ENCODE measurements around the gene SYT5. TPM values are rescaled to one million over a fixed set of nuclear protein-coding genes. Genes with fewer than 3 reads are reported as not detected.
A peak's percentile ranks its signal among the peaks of the same experiment; 100 is the strongest.

SYT5 gene
- total RNA-seq, 1 donor: 0.45 TPM

GRCh38 chr19:55141696-55142095 is 38.4 kb downstream of the SYT5 start:
- no peak overlapping the region for H3K4me3 ChIP-seq (ENCODE audit: low read depth, low read length)
- TF ChIP-seq, protein P1, sequence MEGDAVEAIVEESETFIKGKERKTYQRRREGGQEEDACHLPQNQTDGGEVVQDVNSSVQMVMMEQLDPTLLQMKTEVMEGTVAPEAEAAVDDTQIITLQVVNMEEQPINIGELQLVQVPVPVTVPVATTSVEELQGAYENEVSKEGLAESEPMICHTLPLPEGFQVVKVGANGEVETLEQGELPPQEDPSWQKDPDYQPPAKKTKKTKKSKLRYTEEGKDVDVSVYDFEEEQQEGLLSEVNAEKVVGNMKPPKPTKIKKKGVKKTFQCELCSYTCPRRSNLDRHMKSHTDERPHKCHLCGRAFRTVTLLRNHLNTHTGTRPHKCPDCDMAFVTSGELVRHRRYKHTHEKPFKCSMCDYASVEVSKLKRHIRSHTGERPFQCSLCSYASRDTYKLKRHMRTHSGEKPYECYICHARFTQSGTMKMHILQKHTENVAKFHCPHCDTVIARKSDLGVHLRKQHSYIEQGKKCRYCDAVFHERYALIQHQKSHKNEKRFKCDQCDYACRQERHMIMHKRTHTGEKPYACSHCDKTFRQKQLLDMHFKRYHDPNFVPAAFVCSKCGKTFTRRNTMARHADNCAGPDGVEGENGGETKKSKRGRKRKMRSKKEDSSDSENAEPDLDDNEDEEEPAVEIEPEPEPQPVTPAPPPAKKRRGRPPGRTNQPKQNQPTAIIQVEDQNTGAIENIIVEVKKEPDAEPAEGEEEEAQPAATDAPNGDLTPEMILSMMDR (IDR thresholded peaks at IDR 0.05; ENCODE audit: insufficient read depth, low read length): no peak
- DNase-seq (ENCODE audit: low read depth): no peak

DNA sequence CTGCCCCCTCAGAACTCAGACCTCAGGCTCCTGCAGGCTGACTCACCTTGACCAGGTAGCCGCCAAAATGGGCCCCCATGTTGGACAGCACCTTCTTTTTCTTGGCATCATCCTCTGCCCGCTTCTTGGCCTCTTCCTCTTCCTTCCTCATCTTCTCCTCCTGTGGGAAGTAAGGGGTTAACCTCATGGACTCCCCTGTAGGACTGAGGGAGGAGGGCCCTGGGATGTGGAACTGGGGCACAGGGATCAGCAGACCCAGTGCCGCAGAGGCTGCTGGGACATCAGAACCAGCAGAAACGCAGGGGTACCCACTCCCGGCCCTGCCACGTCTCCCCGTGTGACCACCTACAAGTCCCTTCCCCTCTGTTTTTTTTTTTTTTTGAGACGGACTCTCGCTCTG is 42.2 kb downstream of the SYT5 start:
- no peak for DNase-seq (ENCODE audit: low read depth)
- TF ChIP-seq, protein P1 (IDR thresholded peaks at IDR 0.05; ENCODE audit: insufficient read depth, low read length): no peak
- no peak overlapping the region for H3K4me3 ChIP-seq (ENCODE audit: low read depth, low read length)

- TF ChIP-seq, protein P1 (IDR thresholded peaks at IDR 0.05; ENCODE audit: insufficient read depth, low read length): no peak
- no peak overlapping the region for H3K4me3 ChIP-seq (ENCODE audit: low read depth, low read length)
- DNase-seq (ENCODE audit: low read depth): no peak
Measured at GRCh38 chr19:55136399-55137102, 43.5 kb downstream of the SYT5 start.

- DNase-seq (ENCODE audit: low read depth): no peak
- TF ChIP-seq, protein P1 (IDR thresholded peaks at IDR 0.05; ENCODE audit: insufficient read depth, low read length): no peak
- no peak overlapping the region for H3K4me3 ChIP-seq (ENCODE audit: low read depth, low read length)
Measured at GRCh38 chr19:55134736-55135135, 45.4 kb downstream of the SYT5 start.

- TF ChIP-seq, protein P1 (IDR thresholded peaks at IDR 0.05; ENCODE audit: insufficient read depth, low read length): no peak
- no peak overlapping the region for H3K4me3 ChIP-seq (ENCODE audit: low read depth, low read length)
- DNase-seq (ENCODE audit: low read depth): no peak
Measured at GRCh38 chr19:55133639-55134444, 46.2 kb downstream of the SYT5 start.

DNA sequence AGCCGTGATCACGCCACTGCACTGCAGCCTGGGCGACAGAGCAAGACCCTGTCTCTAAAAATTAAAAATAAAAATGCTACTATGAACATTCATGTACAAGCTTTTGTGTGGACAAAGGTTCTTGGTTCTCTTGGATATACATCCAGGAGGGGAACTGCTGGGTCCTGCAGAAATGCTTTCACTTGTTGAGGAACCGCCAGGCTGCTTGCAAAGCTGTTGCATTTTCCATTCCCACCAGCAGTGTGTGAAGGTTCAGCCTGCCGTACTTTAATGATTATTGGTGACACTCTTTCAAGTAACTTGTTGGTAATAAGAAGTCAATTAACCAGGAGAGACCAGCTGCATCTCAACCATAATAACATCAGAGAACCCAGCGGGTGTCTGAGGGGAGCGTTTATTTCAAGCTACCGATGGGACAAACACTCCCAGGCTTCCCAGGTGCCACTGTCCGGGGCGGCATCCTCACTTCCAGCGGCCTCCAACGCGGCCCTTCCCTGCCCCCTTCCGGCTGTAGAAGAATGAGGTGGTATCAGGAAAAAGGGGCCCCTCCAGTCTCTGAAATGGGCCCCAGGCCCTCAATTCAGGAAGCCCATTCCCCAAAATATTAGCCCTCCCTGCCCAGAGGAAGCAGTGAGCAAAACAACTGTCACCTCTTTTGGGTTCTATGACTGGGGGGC is 47.5 kb downstream of the SYT5 start:
- H3K4me3 ChIP-seq (ENCODE audit: low read depth, low read length): no peak overlapping the region
- DNase-seq (ENCODE audit: low read depth): no peak
- TF ChIP-seq, protein P1 (IDR thresholded peaks at IDR 0.05; ENCODE audit: insufficient read depth, low read length): peak; percentile 4
